ENCODE results near the gene FKBP9. TPM values are rescaled to one million over a fixed set of nuclear protein-coding genes. Genes with fewer than 3 reads are reported as not detected.
A peak's percentile ranks its signal among the peaks of the same experiment; 100 is the strongest.

The FKBP9 gene
- total RNA-seq, 1 donor from 2014 or later = 186 TPM

DNA sequence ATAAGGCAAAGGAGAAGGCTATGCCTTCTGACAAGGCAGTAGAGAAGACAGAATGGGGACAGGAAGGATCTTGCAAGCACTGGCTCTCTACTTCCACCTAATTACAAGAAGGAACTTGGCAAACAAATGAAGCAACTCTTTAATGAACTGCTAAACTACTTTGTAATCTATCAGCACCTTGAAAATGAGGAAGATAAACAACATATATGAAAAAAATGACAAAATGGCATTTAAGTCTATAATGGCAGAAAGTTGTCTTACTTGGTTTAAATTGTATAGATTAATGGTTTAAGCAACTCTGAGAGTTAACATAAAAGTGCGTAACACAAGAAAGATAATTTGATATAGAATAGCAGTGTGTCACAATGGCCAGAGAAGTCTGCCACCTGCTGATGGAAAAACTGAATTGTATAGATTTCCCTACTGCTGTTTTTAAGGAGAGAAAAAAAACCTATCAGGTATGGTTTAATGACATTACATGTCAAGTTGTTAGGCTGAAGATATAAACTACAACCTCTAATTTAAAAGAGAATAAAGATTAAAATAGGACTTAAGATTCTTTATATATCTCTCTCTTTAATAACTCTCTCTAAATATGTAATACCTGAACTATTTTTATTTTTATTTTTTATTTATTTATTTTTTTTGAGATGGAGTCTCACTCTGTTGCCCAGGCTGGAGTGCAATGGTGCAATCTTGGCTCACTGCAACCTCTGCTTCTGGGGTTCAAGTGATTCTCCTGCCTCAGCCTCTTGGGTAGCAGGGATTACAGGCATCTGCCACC, 93.5 kb downstream of the FKBP9 start:
- Mint-ChIP-seq H3K27ac (peak overlapping the region; percentile 75), H3K27me3 (ENCODE audit: low read depth) (no peaks in the 10 kb centered on the region), H3K4me3 (no peak overlapping the region), H3K36me3 (no peaks in the 10 kb centered on the region), H3K9me3 (no peaks in the 10 kb centered on the region), H3K4me1 (peaks cover 7% of the 10 kb centered on the region)
- TF ChIP-seq, protein P1, sequence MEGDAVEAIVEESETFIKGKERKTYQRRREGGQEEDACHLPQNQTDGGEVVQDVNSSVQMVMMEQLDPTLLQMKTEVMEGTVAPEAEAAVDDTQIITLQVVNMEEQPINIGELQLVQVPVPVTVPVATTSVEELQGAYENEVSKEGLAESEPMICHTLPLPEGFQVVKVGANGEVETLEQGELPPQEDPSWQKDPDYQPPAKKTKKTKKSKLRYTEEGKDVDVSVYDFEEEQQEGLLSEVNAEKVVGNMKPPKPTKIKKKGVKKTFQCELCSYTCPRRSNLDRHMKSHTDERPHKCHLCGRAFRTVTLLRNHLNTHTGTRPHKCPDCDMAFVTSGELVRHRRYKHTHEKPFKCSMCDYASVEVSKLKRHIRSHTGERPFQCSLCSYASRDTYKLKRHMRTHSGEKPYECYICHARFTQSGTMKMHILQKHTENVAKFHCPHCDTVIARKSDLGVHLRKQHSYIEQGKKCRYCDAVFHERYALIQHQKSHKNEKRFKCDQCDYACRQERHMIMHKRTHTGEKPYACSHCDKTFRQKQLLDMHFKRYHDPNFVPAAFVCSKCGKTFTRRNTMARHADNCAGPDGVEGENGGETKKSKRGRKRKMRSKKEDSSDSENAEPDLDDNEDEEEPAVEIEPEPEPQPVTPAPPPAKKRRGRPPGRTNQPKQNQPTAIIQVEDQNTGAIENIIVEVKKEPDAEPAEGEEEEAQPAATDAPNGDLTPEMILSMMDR (IDR thresholded peaks at IDR 0.05; ENCODE audit: unreplicated experiment) = peak; percentile 47
- DNase-seq (ENCODE audit: low spot score in 2 of 2, unreplicated experiment in 2 of 2) = no peak

DNA sequence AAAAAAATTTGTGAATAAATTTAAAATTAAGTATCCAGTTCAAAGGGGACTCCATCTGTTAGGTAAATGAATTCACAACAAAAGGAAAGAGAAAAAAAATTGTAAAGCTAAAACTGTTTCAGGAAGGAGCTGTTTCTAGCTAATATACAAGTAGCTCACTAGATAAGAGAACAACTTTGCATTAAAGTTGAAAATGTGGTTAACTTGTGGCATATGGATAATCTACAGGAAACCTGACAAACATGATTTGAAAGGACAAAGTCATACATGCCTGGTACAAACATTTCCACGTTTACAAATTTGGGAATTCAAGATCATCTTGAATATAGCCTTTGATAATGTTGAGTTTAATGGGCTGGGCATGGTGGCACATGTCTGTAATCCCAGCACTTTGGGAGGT, 96.5 kb downstream of the FKBP9 start:
- TF ChIP-seq, protein P1 (IDR thresholded peaks at IDR 0.05; ENCODE audit: unreplicated experiment) = no peak
- Mint-ChIP-seq H3K9me3 (no peaks in the 10 kb centered on the region), H3K4me1 (peaks cover 11% of the 10 kb centered on the region), H3K4me3 (no peak overlapping the region), H3K27me3 (ENCODE audit: low read depth) (no peaks in the 10 kb centered on the region), H3K27ac (peak overlapping the region; percentile 25), H3K36me3 (no peaks in the 10 kb centered on the region)
- DNase-seq (ENCODE audit: low spot score in 2 of 2, unreplicated experiment in 2 of 2) = no peak

DNA sequence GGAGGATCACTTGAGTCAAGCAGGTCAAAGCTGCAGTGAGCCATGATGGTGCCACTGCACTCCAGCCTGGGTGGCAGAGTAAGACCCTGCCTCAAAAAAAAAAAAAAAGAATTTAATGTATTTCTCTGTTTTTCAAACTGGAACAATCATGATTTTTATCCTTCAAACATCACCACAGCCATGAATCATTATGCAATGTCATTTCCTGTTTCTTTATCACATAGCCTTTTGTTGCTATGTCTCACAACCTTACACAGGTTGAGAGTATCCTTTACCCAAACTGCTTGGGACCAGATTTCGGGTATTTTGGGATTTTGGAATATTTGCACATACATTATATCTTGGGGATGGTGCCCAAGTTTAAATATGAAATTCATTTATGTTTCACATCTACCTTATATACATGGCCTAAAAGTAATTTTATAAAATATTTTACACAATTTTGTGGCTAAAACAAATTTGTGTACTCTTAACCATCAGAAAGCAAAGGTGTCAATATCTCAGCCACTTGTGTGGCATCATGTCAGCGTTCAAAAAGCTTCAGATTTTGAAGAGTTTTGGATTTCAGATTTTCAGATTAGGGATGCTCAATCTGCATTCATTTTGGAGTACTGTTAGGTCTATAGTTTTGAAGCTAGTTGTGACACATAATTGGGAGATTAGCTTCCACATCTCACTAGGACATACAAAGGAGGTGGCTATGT, 97.2 kb downstream of the FKBP9 start:
- H3K27ac Mint-ChIP-seq = no peak overlapping the region
- H3K36me3 Mint-ChIP-seq = no peaks in the 10 kb centered on the region
- TF ChIP-seq, protein P1 (IDR thresholded peaks at IDR 0.05; ENCODE audit: unreplicated experiment) = no peak
- H3K27me3 Mint-ChIP-seq (ENCODE audit: low read depth) = no peaks in the 10 kb centered on the region
- no peak for DNase-seq (ENCODE audit: low spot score in 2 of 2, unreplicated experiment in 2 of 2)
- H3K4me3 Mint-ChIP-seq = no peak overlapping the region
- peaks cover 16% of the 10 kb centered on the region for H3K4me1 Mint-ChIP-seq
- H3K9me3 Mint-ChIP-seq = no peaks in the 10 kb centered on the region

DNA sequence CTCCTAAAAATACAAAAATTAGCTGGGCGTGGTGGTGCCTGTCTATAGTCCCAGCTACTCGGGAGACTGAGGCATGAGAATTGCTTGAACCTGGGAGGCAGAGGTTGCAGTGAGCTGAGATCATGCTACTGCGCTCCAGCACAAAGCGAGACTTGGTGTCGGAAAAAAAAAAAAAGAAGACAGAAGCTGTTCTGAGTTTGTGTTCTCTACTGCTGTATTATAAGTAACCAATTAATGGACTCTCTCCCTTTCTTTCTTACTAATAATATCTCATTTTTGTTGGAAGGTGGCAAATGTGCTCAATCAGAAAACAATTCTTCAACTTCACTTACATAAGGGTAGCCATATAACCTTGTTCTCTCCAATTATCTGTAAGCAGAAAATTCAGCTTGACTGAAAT, 97.9 kb downstream of the FKBP9 start:
- Mint-ChIP-seq H3K4me1 (peaks cover 21% of the 10 kb centered on the region), H3K4me3 (no peak overlapping the region), H3K9me3 (no peaks in the 10 kb centered on the region), H3K36me3 (no peaks in the 10 kb centered on the region), H3K27me3 (ENCODE audit: low read depth) (no peaks in the 10 kb centered on the region), H3K27ac (no peak overlapping the region)
- DNase-seq (ENCODE audit: low spot score in 2 of 2, unreplicated experiment in 2 of 2) = no peak
- TF ChIP-seq, protein P1 (IDR thresholded peaks at IDR 0.05; ENCODE audit: unreplicated experiment) = no peak

Other genes with a start within 250 kb of the FKBP9 start
- 41.9 to 42.3 TPM (median 42.1 TPM) in 3 replicates for gene KBTBD2, start 65.7 kb upstream of the FKBP9 start, total RNA-seq
- 28.2 to 32.0 TPM (median 29.8 TPM) in 3 replicates for gene NT5C3A, start 105.3 kb downstream of the FKBP9 start, total RNA-seq
- gene RP9, start 152.0 kb downstream of the FKBP9 start, total RNA-seq = 17.5 to 20.5 TPM (median 20.3 TPM) in 3 replicates
- gene BBS9, start 172.1 kb downstream of the FKBP9 start, total RNA-seq = 23.1 to 26.9 TPM (median 24.2 TPM) in 3 replicates

All from mesothelial cell of epicardium (in vitro differentiated cells).